ENCODE measurements around the gene DENND1A.

DENND1A gene

DNA sequence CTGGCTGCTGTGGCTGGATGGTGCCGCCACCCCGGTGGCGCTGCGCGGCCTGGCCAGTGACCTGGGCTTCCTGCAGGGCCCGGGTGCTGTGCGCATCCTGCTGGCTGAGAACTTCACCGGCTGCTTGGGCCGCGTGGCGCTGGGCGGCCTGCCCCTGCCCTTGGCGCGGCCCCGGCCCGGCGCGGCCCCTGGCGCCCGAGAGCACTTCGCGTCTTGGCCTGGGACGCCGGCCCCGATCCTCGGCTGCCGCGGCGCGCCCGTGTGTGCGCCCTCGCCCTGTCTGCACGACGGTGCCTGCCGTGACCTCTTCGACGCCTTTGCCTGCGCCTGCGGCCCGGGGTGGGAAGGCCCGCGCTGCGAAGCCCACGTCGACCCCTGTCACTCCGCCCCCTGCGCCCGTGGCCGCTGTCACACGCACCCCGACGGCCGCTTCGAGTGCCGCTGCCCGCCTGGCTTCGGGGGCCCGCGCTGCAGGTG lies 556.4 kb downstream of the DENND1A start:
- H3K4me3 ChIP-seq (ENCODE audit: insufficient read depth, low read depth, low read length): no peak overlapping the region
- H3K27me3 ChIP-seq (ENCODE audit: control insufficient read depth, insufficient read depth, low read length, poor library complexity, severe bottlenecking): peaks cover 14% of the 10 kb centered on the region
- no peak overlapping the region for H3K27ac ChIP-seq (ENCODE audit: insufficient read depth, low read depth, low read length, poor library complexity, severe bottlenecking)
- H3K9me3 ChIP-seq (ENCODE audit: control insufficient read depth, low read length): no peaks in the 10 kb centered on the region
- H3K36me3 ChIP-seq (ENCODE audit: control insufficient read depth, insufficient read depth, low read length): peaks cover 64% of the 10 kb centered on the region
- H3K4me1 ChIP-seq (ENCODE audit: control insufficient read depth, insufficient read depth, low read length): peaks cover 45% of the 10 kb centered on the region
- WGBS, 2 experiments: 24 to 26% methylated on average over 60 of the region's 60 CpGs

- H3K36me3 ChIP-seq (ENCODE audit: control insufficient read depth, insufficient read depth, low read length): peaks cover 62% of the 10 kb centered on the region
- H3K27ac ChIP-seq (ENCODE audit: insufficient read depth, low read depth, low read length, poor library complexity, severe bottlenecking): no peak overlapping the region
- WGBS, 2 experiments: 46% methylated on average over 58 of the region's 58 CpGs
Measured at GRCh38 chr9:123372766-123373446, 557.0 kb downstream of the DENND1A start.

GRCh38 chr9:123371805-123372590 lies 557.9 kb downstream of the DENND1A start:
- H3K36me3 ChIP-seq (ENCODE audit: control insufficient read depth, insufficient read depth, low read length): peaks cover 54% of the 10 kb centered on the region
- H3K27ac ChIP-seq (ENCODE audit: insufficient read depth, low read depth, low read length, poor library complexity, severe bottlenecking): no peak overlapping the region
- no peaks in the 10 kb centered on the region for H3K9me3 ChIP-seq (ENCODE audit: control insufficient read depth, low read length)
- WGBS, 2 experiments: 91 to 93% methylated on average over 14 of the region's 14 CpGs
- peaks cover 37% of the 10 kb centered on the region for H3K4me1 ChIP-seq (ENCODE audit: control insufficient read depth, insufficient read depth, low read length)
- H3K4me3 ChIP-seq (ENCODE audit: insufficient read depth, low read depth, low read length): no peak overlapping the region
- H3K27me3 ChIP-seq (ENCODE audit: control insufficient read depth, insufficient read depth, low read length, poor library complexity, severe bottlenecking): peaks cover 14% of the 10 kb centered on the region

More at GRCh38 chr9:123372766-123373446, 557.0 kb downstream of the DENND1A start:
- peaks cover 44% of the 10 kb centered on the region for H3K4me1 ChIP-seq (ENCODE audit: control insufficient read depth, insufficient read depth, low read length)
- no peaks in the 10 kb centered on the region for H3K9me3 ChIP-seq (ENCODE audit: control insufficient read depth, low read length)
- H3K4me3 ChIP-seq (ENCODE audit: insufficient read depth, low read depth, low read length): no peak overlapping the region
- H3K27me3 ChIP-seq (ENCODE audit: control insufficient read depth, insufficient read depth, low read length, poor library complexity, severe bottlenecking): peaks cover 14% of the 10 kb centered on the region

DNA sequence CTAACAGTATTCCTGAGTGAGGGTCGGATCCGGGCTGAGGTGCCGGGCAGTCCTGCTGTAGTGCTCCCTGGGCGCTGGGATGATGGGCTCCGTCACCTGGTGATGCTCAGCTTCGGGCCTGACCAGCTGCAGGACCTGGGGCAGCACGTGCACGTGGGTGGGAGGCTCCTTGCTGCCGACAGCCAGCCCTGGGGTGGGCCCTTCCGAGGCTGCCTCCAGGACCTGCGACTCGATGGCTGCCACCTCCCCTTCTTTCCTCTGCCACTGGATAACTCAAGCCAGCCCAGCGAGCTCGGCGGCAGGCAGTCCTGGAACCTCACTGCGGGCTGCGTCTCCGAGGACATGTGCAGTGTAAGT lies 558.7 kb downstream of the DENND1A start:
- 94 to 95% methylated on average over 18 of the region's 18 CpGs for WGBS, 2 experiments
- H3K36me3 ChIP-seq (ENCODE audit: control insufficient read depth, insufficient read depth, low read length): peaks cover 50% of the 10 kb centered on the region
- H3K27ac ChIP-seq (ENCODE audit: insufficient read depth, low read depth, low read length, poor library complexity, severe bottlenecking): no peak overlapping the region
- H3K9me3 ChIP-seq (ENCODE audit: control insufficient read depth, low read length): no peaks in the 10 kb centered on the region
- H3K27me3 ChIP-seq (ENCODE audit: control insufficient read depth, insufficient read depth, low read length, poor library complexity, severe bottlenecking): peaks cover 14% of the 10 kb centered on the region
- H3K4me3 ChIP-seq (ENCODE audit: insufficient read depth, low read depth, low read length): no peak overlapping the region
- peaks cover 34% of the 10 kb centered on the region for H3K4me1 ChIP-seq (ENCODE audit: control insufficient read depth, insufficient read depth, low read length)

DNA sequence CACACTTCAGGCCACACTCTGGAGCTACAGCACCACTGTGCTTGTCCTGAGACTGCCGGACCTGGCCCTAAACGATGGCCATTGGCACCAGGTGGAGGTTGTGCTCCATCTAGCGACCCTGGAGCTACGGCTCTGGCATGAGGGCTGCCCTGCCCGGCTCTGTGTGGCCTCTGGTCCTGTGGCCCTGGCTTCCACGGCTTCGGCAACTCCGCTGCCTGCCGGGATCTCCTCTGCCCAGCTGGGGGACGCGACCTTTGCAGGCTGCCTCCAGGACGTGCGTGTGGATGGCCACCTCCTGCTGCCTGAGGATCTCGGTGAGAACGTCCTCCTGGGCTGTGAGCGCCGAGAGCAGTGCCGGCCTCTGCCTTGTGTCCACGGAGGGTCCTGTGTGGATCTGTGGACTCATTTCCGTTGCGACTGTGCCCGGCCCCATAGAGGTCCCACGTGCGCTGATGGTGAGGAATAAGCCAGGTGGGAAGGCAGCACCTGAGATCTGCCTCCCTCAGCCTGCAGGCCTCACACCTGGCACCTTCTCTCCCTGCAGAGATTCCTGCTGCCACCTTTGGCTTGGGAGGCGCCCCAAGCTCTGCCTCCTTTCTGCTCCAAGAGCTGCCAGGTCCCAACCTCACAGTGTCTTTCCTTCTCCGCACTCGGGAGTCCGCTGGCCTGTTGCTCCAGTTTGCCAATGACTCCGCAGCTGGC lies 559.2 kb downstream of the DENND1A start:
- Histone ChIP-seq H3K27me3 (ENCODE audit: control insufficient read depth, insufficient read depth, low read length, poor library complexity, severe bottlenecking) (peaks cover 14% of the 10 kb centered on the region), H3K27ac (ENCODE audit: insufficient read depth, low read depth, low read length, poor library complexity, severe bottlenecking) (no peak overlapping the region), H3K4me3 (ENCODE audit: insufficient read depth, low read depth, low read length) (no peak overlapping the region), H3K9me3 (ENCODE audit: control insufficient read depth, low read length) (no peaks in the 10 kb centered on the region), H3K4me1 (ENCODE audit: control insufficient read depth, insufficient read depth, low read length) (peaks cover 29% of the 10 kb centered on the region), H3K36me3 (ENCODE audit: control insufficient read depth, insufficient read depth, low read length) (peaks cover 56% of the 10 kb centered on the region)
- 94 to 95% methylated on average over 29 of the region's 29 CpGs for WGBS, 2 experiments

DNA sequence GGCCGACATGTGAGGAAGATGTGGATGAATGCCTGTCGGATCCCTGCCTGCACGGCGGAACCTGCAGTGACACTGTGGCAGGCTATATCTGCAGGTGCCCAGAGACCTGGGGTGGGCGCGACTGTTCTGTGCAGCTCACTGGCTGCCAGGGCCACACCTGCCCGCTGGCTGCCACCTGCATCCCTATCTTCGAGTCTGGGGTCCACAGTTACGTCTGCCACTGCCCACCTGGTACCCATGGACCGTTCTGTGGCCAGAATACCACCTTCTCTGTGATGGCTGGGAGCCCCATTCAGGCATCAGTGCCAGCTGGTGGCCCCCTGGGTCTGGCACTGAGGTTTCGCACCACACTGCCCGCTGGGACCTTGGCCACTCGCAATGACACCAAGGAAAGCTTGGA lies 559.8 kb downstream of the DENND1A start:
- H3K27ac ChIP-seq (ENCODE audit: insufficient read depth, low read depth, low read length, poor library complexity, severe bottlenecking): no peak overlapping the region
- H3K4me3 ChIP-seq (ENCODE audit: insufficient read depth, low read depth, low read length): no peak overlapping the region
- H3K9me3 ChIP-seq (ENCODE audit: control insufficient read depth, low read length): no peaks in the 10 kb centered on the region
- 95 to 96% methylated on average over 13 of the region's 13 CpGs for WGBS, 2 experiments
- peaks cover 14% of the 10 kb centered on the region for H3K27me3 ChIP-seq (ENCODE audit: control insufficient read depth, insufficient read depth, low read length, poor library complexity, severe bottlenecking)
- peaks cover 26% of the 10 kb centered on the region for H3K4me1 ChIP-seq (ENCODE audit: control insufficient read depth, insufficient read depth, low read length)
- H3K36me3 ChIP-seq (ENCODE audit: control insufficient read depth, insufficient read depth, low read length): peaks cover 54% of the 10 kb centered on the region

DNA sequence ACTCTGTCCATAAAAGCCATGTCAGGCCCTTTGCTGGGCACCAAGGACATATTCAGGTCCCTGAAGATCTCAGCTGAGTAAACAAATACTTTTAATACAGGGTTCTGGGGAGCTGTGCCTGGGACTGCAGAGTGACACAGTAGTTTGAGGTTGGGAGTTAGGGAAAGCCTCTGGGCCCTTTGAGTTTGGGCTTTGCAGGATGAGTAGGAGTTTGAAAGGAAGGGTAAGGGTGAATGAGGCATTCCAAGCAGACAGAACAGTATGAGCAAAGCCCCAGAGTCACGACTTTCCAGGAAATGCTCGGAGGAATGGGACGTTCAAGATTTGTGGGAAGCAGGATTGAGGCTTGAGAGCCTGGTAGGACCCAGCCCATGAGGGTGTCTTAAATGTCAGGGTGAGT lies 560.6 kb downstream of the DENND1A start:
- Histone ChIP-seq H3K4me1 (ENCODE audit: control insufficient read depth, insufficient read depth, low read length) (peaks cover 25% of the 10 kb centered on the region), H3K27ac (ENCODE audit: insufficient read depth, low read depth, low read length, poor library complexity, severe bottlenecking) (no peak overlapping the region), H3K36me3 (ENCODE audit: control insufficient read depth, insufficient read depth, low read length) (peaks cover 47% of the 10 kb centered on the region), H3K4me3 (ENCODE audit: insufficient read depth, low read depth, low read length) (no peak overlapping the region), H3K27me3 (ENCODE audit: control insufficient read depth, insufficient read depth, low read length, poor library complexity, severe bottlenecking) (peaks cover 14% of the 10 kb centered on the region), H3K9me3 (ENCODE audit: control insufficient read depth, low read length) (no peaks in the 10 kb centered on the region)
- 90 to 91% methylated on average over 3 of the region's 3 CpGs for WGBS, 2 experiments

GRCh38 chr9:123368536-123369153 lies 561.3 kb downstream of the DENND1A start:
- WGBS, 2 experiments: 88 to 92% methylated on average over 6 of the region's 6 CpGs
- Histone ChIP-seq H3K4me3 (ENCODE audit: insufficient read depth, low read depth, low read length) (no peak overlapping the region), H3K36me3 (ENCODE audit: control insufficient read depth, insufficient read depth, low read length) (peaks cover 47% of the 10 kb centered on the region), H3K4me1 (ENCODE audit: control insufficient read depth, insufficient read depth, low read length) (peaks cover 27% of the 10 kb centered on the region), H3K9me3 (ENCODE audit: control insufficient read depth, low read length) (no peaks in the 10 kb centered on the region), H3K27ac (ENCODE audit: insufficient read depth, low read depth, low read length, poor library complexity, severe bottlenecking) (no peak overlapping the region), H3K27me3 (ENCODE audit: control insufficient read depth, insufficient read depth, low read length, poor library complexity, severe bottlenecking) (peaks cover 14% of the 10 kb centered on the region)

DNA sequence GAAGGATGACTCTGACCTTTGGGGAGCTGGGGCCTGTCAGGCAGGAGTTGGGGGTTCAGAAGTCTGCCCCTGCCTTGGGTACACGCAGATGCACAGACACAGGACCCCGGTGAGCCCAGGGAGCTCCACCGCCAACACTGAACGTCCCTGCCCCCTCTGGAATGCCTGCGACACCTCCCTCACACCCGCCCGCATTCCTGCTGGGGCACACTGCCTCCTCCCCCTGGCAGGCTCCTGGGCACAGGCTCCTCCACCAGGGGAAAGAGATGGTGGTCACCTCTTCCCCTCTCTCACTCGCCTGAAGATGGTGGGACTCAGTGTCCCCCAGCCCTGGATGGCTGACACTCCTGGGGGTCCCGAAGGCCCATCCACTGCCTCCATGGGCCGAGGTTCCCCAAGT lies 561.9 kb downstream of the DENND1A start:
- peaks cover 52% of the 10 kb centered on the region for H3K36me3 ChIP-seq (ENCODE audit: control insufficient read depth, insufficient read depth, low read length)
- no peak overlapping the region for H3K4me3 ChIP-seq (ENCODE audit: insufficient read depth, low read depth, low read length)
- H3K4me1 ChIP-seq (ENCODE audit: control insufficient read depth, insufficient read depth, low read length): peaks cover 32% of the 10 kb centered on the region
- no peak overlapping the region for H3K27ac ChIP-seq (ENCODE audit: insufficient read depth, low read depth, low read length, poor library complexity, severe bottlenecking)
- 87 to 88% methylated on average over 10 of the region's 10 CpGs for WGBS, 2 experiments
- H3K27me3 ChIP-seq (ENCODE audit: control insufficient read depth, insufficient read depth, low read length, poor library complexity, severe bottlenecking): peaks cover 12% of the 10 kb centered on the region
- H3K9me3 ChIP-seq (ENCODE audit: control insufficient read depth, low read length): no peaks in the 10 kb centered on the region

Data from ectodermal cell (in vitro differentiated cells).